ENCODE results near the gene TPRN. TPM values are rescaled to one million over a fixed set of nuclear protein-coding genes. Genes with fewer than 3 reads are reported as not detected.

The TPRN gene
- total RNA-seq, 1 donor from 2014 or later = 2.2 TPM

DNA sequence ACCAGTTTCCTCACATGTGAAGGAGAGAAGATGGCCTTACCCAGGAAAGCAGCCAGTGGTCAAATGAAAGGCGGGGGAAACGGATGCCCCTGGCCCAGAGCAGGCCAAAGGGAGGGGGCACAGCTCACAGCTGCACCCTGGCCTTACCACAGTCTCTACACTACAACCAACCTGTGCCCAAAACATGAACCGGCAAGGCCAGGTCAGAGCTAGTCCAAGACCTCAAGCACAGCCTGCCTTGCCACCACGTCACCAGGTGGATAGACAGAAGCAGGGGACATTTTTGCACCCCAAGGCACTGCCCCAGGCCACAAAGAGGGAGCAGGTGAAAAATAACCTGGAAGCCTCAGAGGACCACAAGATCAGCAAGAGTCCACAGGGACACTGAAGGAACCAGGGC is 57.1 kb downstream of the TPRN start:
- DNase-seq (ENCODE audit: low spot score) = no peak

DNA sequence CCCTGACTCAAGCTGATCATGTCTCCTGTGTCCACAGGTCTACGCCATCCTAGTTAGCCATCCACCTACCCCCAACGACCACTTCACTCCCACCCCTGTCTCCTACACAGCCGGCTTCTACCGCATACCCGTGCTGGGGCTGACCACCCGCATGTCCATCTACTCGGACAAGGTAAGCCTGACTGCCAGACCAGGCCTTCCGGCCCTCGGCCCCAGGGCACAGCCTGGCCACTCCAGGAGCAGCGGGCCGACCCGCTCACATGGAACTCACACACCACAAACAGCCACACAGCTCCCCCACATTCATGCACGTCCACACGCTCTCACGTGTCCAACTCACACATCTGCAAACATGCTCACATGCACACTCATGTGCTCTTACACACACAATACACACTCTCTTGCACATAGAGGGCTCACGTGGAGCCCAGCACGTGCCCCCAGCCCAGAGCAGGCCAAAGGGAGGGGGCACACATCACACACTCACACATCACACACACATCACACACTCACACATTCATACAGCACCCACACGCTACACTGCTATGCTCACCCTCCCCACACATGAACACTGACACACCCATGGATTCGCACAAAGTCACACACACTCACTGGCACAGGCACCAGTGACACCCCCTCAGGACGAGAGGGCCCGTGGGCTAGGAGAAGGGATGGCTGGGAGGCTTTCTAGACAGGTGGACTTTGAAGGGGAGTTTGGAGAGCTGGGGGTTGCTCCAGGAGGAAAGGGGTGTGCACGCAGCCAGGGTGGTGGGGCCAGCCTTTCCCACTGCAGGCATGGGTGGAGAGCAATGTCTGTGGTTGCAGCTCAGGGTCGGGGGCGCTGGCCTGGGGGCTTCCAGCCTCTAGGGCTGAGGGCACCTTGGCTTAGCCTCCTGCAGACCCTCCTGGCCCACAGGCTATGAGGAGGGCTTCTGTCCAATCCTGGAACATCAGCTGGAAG is 58.3 kb downstream of the TPRN start:
- DNase-seq (ENCODE audit: low spot score) = no peak

Other genes starting within 250 kb of the TPRN start
- not detected for gene LCN12, start 248.5 kb downstream of the TPRN start, total RNA-seq (ENCODE audit: insufficient read depth, low replicate concordance)
- gene PTGDS, start 223.2 kb downstream of the TPRN start, total RNA-seq (ENCODE audit: insufficient read depth, low replicate concordance) = 49.6 TPM
- 0.72 TPM for gene LCNL1, start 217.7 kb downstream of the TPRN start, total RNA-seq (ENCODE audit: insufficient read depth, low replicate concordance)
- gene PAXX, start 208.3 kb downstream of the TPRN start, total RNA-seq (ENCODE audit: insufficient read depth, low replicate concordance) = 10.6 TPM
- gene CLIC3, start 204.2 kb downstream of the TPRN start, total RNA-seq (ENCODE audit: insufficient read depth, low replicate concordance) = 24.3 TPM
- 20.2 TPM for gene ABCA2, start 172.5 kb downstream of the TPRN start, total RNA-seq (ENCODE audit: insufficient read depth, low replicate concordance)
- gene FUT7, start 168.7 kb downstream of the TPRN start, total RNA-seq (ENCODE audit: insufficient read depth, low replicate concordance) = 0.96 TPM
- 6.5 TPM for gene NPDC1, start 154.6 kb downstream of the TPRN start, total RNA-seq (ENCODE audit: insufficient read depth, low replicate concordance)
- not detected for gene ENTPD2, start 146.7 kb downstream of the TPRN start, total RNA-seq (ENCODE audit: insufficient read depth, low replicate concordance)
- gene SAPCD2, start 130.2 kb downstream of the TPRN start, total RNA-seq (ENCODE audit: insufficient read depth, low replicate concordance) = 2.6 TPM
- gene UAP1L1, start 123.2 kb downstream of the TPRN start, total RNA-seq (ENCODE audit: insufficient read depth, low replicate concordance) = 8.2 TPM
- 41.4 TPM for gene MAN1B1, start 113.8 kb downstream of the TPRN start, total RNA-seq (ENCODE audit: insufficient read depth, low replicate concordance)
- 67.9 TPM for gene DPP7, start 86.0 kb downstream of the TPRN start, total RNA-seq (ENCODE audit: insufficient read depth, low replicate concordance)
- 5.1 TPM for gene GRIN1, start 61.6 kb downstream of the TPRN start, total RNA-seq (ENCODE audit: insufficient read depth, low replicate concordance)
- gene LRRC26, start 30.7 kb downstream of the TPRN start, total RNA-seq (ENCODE audit: insufficient read depth, low replicate concordance) = not detected
- gene TMEM210, start 28.7 kb downstream of the TPRN start, total RNA-seq (ENCODE audit: insufficient read depth, low replicate concordance) = not detected
- gene ANAPC2, start 12.2 kb downstream of the TPRN start, total RNA-seq (ENCODE audit: insufficient read depth, low replicate concordance) = 18.3 TPM
- 30.8 TPM for gene SSNA1, start 12.1 kb downstream of the TPRN start, total RNA-seq (ENCODE audit: insufficient read depth, low replicate concordance)
- gene TMEM203, start 4.9 kb upstream of the TPRN start, total RNA-seq (ENCODE audit: insufficient read depth, low replicate concordance) = 33.0 TPM
- 0.72 TPM for gene NDOR1, start 5.0 kb upstream of the TPRN start, total RNA-seq (ENCODE audit: insufficient read depth, low replicate concordance)
- gene RNF208, start 21.5 kb upstream of the TPRN start, total RNA-seq (ENCODE audit: insufficient read depth, low replicate concordance) = not detected
- 0.96 TPM for gene CYSRT1, start 24.4 kb upstream of the TPRN start, total RNA-seq (ENCODE audit: insufficient read depth, low replicate concordance)
- not detected for gene RNF224, start 26.8 kb upstream of the TPRN start, total RNA-seq (ENCODE audit: insufficient read depth, low replicate concordance)
- not detected for gene SLC34A3, start 30.2 kb upstream of the TPRN start, total RNA-seq (ENCODE audit: insufficient read depth, low replicate concordance)
- gene TUBB4B, start 40.5 kb upstream of the TPRN start, total RNA-seq (ENCODE audit: insufficient read depth, low replicate concordance) = 48.9 TPM
- gene STPG3, start 50.5 kb upstream of the TPRN start, total RNA-seq (ENCODE audit: insufficient read depth, low replicate concordance) = 1.9 TPM
- 18.8 TPM for gene NELFB, start 54.6 kb upstream of the TPRN start, total RNA-seq (ENCODE audit: insufficient read depth, low replicate concordance)
- 4.3 TPM for gene TOR4A, start 77.0 kb upstream of the TPRN start, total RNA-seq (ENCODE audit: insufficient read depth, low replicate concordance)
- gene NRARP, start 101.5 kb upstream of the TPRN start, total RNA-seq (ENCODE audit: insufficient read depth, low replicate concordance) = 1.9 TPM
- gene EXD3, start 222.4 kb upstream of the TPRN start, total RNA-seq (ENCODE audit: insufficient read depth, low replicate concordance) = 12.0 TPM
- gene NOXA1, start 222.7 kb upstream of the TPRN start, total RNA-seq (ENCODE audit: insufficient read depth, low replicate concordance) = not detected
- not detected for gene ENTPD8, start 240.6 kb upstream of the TPRN start, total RNA-seq (ENCODE audit: insufficient read depth, low replicate concordance)